ENCODE data around the gene SLC11A2. TPM values are rescaled to one million over a fixed set of nuclear protein-coding genes. Genes with fewer than 3 reads are reported as not detected.

Gene SLC11A2
- total and polyA plus RNA-seq, 2 of the 13 experiments (the other 11 are each of a cell fraction or from before 2014, with no cell fraction given): 71.7 to 77.0 TPM

- TF ChIP-seq SRY (CRISPR knock-in tag; IDR thresholded peaks at IDR 0.05) (no peak), ZNF556 (CRISPR knock-in tag; IDR thresholded peaks at IDR 0.05; ENCODE audit: borderline replicate concordance) (no peak), ZNF142 (CRISPR knock-in tag; IDR thresholded peaks at IDR 0.05) (no peak)
Measured at GRCh38 chr12:51009056-51009440, 17.1 kb downstream of the SLC11A2 start (continued).

GRCh38 chr12:51008329-51009055 lies 17.7 kb downstream of the SLC11A2 start:
- DNase-seq (ENCODE audit: low spot score) (no peak), FAIRE-seq (no peak), ATAC-seq (no peak)
- TF ChIP-seq CBFB (CRISPR knock-in tag; IDR thresholded peaks at IDR 0.05): no peak
- TF ChIP-seq ZNF724P (CRISPR knock-in tag; IDR thresholded peaks at IDR 0.05; ENCODE audit: borderline replicate concordance): no peak
- TF ChIP-seq HNRNPK (IDR thresholded peaks at IDR 0.05; ENCODE audit: low read depth, low read length, poor library complexity, severe bottlenecking): peak; percentile 28
- POLR2A ChIA-PET: no interaction called here
- no peak overlapping the region for H3K4me3 ChIP-seq (replicated peaks in 1 of 3; ENCODE audit: insufficient read depth in 1 of 3, low read depth in 2 of 3, low read length in 3 of 3)
- H3K79me2 ChIP-seq (ENCODE audit: insufficient read depth, low read length): peaks cover 33% of the 10 kb centered on the region
- H3K9me3 ChIP-seq (ENCODE audit: low read length): no peaks in the 10 kb centered on the region
- H4K20me1 ChIP-seq (ENCODE audit: insufficient read depth, low read length): no peaks in the 10 kb centered on the region
- H3K4me2 ChIP-seq (ENCODE audit: low read depth, low read length): no peak overlapping the region
- H3K27ac ChIP-seq (ENCODE audit: extremely low read length, insufficient read depth, low read length): no peak overlapping the region
- no TSS peak for BruUV-seq (replicated peaks)
- no peak overlapping the region for H2AFZ ChIP-seq (ENCODE audit: low read length)
- intact Hi-C loops (cut with micrococcal nuclease; ENCODE audit: unreplicated experiment): no loop called here
- H3K27me3 ChIP-seq (ENCODE audit: control insufficient read depth in 1 of 2, insufficient read depth in 2 of 2, low read length in 2 of 2): no peaks in the 10 kb centered on the region
- H3K4me1 ChIP-seq (ENCODE audit: insufficient read depth, low read length): no peaks in the 10 kb centered on the region
- 100% methylated on average over 1 of the region's 1 CpG for WGBS (ENCODE audit: low lambda C conversion rate)
- H3K36me3 ChIP-seq (replicated peaks in 1 of 2; ENCODE audit: control insufficient read depth in 1 of 2, insufficient read depth in 2 of 2, low read length in 2 of 2): peaks cover 8 to 32% of the 10 kb centered on the region in 2 experiments; a peak in 4 of 5 replicates
- CTCF ChIA-PET (ENCODE audit: low intra/inter-chr PET ratio, low total read pairs): no interaction called here
- in situ Hi-C loops (cut with HindIII; ENCODE audit: extremely low pct_ligation_motif_present, low pct_unique_long_range_greater_than_20kb): no loop called here
- no peak overlapping the region for H3K9ac ChIP-seq (ENCODE audit: insufficient read depth, low read depth, low read length)

All from HepG2 (cell line).